Measurements from ENCODE around the gene SPANXN1.

GRCh38 chrX:145199078-145199477, 48.2 kb upstream of the SPANXN1 start:
- no peak for TF ChIP-seq CTCF (IDR thresholded peaks at IDR 0.05)
- no peak for TF ChIP-seq POLR2AphosphoS5 (IDR thresholded peaks at IDR 0.05)
- TF ChIP-seq POLR2A (IDR thresholded peaks at IDR 0.05) = no peak

Data from prostate gland (tissue), 2 donors.